HTR-8/SVneo (cell line): ENCODE results near the gene MAP3K5.

Experiments used
- DNase-seq: peaks from one replicate; pipeline ENCODE4 v3.0.0; 2011; ENCODE audit warnings: low spot score, mixed read lengths; ENCODE audit not compliant: insufficient read length
- FAIRE-seq: peaks from 2 replicates; lab custom pipeline; 2011; peaks lifted over from hg19 to GRCh38; lab: Jason Lieb, UNC

MAP3K5 gene

GRCh38 chr6:136532030-136532429 is 260.2 kb downstream of the MAP3K5 start:
- no peak for DNase-seq
- FAIRE-seq: no peak

GRCh38 chr6:136529710-136530109 is 262.6 kb downstream of the MAP3K5 start:
- FAIRE-seq: no peak
- no peak for DNase-seq

- FAIRE-seq (no peak), DNase-seq (no peak)
These were observed 263.8 kb downstream of the MAP3K5 start for GRCh38 chr6:136528477-136528876.

- FAIRE-seq (no peak), DNase-seq (no peak)
These were observed 264.4 kb downstream of the MAP3K5 start for GRCh38 chr6:136527831-136528230.

GRCh38 chr6:136526937-136527336 is 265.3 kb downstream of the MAP3K5 start:
- DNase-seq: no peak
- no peak for FAIRE-seq

- DNase-seq (no peak), FAIRE-seq (no peak)
These were observed 265.9 kb downstream of the MAP3K5 start for GRCh38 chr6:136526196-136526930.

GRCh38 chr6:136525586-136526195 is 266.6 kb downstream of the MAP3K5 start:
- no peak for DNase-seq
- no peak for FAIRE-seq

GRCh38 chr6:136524936-136525413 is 267.3 kb downstream of the MAP3K5 start:
- DNase-seq (no peak), FAIRE-seq (no peak)

GRCh38 chr6:136524339-136524935 is 267.8 kb downstream of the MAP3K5 start:
- FAIRE-seq: no peak
- DNase-seq: no peak

GRCh38 chr6:136523196-136523595 is 269.1 kb downstream of the MAP3K5 start:
- DNase-seq (no peak), FAIRE-seq (peak; percentile 64)

GRCh38 chr6:136522636-136523035 is 269.6 kb downstream of the MAP3K5 start:
- DNase-seq (no peak), FAIRE-seq (no peak)

GRCh38 chr6:136521911-136522310 is 270.4 kb downstream of the MAP3K5 start:
- no peak for FAIRE-seq
- no peak for DNase-seq

GRCh38 chr6:136521427-136521826 is 270.9 kb downstream of the MAP3K5 start:
- DNase-seq: no peak
- FAIRE-seq: no peak

GRCh38 chr6:136520517-136520916 is 271.8 kb downstream of the MAP3K5 start:
- FAIRE-seq: no peak
- DNase-seq: no peak

- no peak for FAIRE-seq
- DNase-seq: no peak
These were observed 274.7 kb downstream of the MAP3K5 start for GRCh38 chr6:136517582-136517981.

- no peak for DNase-seq
- FAIRE-seq: no peak
These were observed 275.3 kb downstream of the MAP3K5 start for GRCh38 chr6:136517002-136517401.

- no peak for FAIRE-seq
These were observed 277.7 kb downstream of the MAP3K5 start for GRCh38 chr6:136514591-136514990.

GRCh38 chr6:136511926-136512325 is 280.4 kb downstream of the MAP3K5 start:
- DNase-seq: no peak
- no peak for FAIRE-seq

More at GRCh38 chr6:136514591-136514990, 277.7 kb downstream of the MAP3K5 start:
- DNase-seq: no peak

GRCh38 chr6:136511397-136511796 is 280.9 kb downstream of the MAP3K5 start:
- FAIRE-seq (no peak), DNase-seq (no peak)

- DNase-seq: no peak
- no peak for FAIRE-seq
These were observed 281.5 kb downstream of the MAP3K5 start for GRCh38 chr6:136510782-136511181.

GRCh38 chr6:136510299-136510698 is 282.0 kb downstream of the MAP3K5 start:
- no peak for FAIRE-seq
- DNase-seq: no peak
